Measurements from ENCODE around the gene MKNK2.

DNA sequence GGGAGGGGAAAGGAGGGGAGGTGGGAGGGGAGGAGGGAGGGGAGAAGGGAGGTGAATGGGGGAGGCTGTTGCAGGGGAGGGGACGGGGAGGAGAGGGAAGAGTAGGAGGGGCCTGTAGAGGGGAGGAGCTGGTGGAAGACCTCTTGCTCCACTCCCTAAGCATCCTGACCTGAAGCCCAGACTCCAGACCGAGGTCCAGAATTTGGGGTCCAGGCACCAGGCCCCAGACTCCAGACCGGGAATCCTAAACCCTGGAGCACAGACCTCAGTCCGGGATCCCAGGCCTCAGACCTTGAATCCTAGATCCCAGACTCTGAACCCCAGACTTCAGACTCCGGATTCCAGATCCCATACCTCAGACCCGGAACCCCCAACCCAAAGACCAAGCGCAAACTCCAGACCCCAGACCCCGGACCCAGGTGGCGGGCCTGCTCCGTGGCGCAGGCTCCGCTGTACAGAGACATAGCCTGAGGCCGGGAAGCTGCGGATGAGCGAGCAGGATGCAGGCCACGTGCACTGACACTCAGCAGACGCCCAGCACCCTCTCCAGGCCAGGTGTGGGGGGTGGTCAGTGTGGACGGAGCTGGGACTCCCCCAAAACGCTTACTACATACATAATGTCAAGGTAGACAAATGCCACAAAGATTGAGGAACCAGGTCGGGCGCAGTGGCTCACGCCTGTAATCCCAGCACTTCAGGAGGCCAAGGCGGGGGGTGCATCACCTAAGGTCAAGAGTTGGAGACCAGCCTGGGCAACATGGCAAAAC is 34.8 kb downstream of the MKNK2 start:
- TF ChIP-seq POLR2A (IDR thresholded peaks at IDR 0.05): no peak
- TF ChIP-seq, protein P1, sequence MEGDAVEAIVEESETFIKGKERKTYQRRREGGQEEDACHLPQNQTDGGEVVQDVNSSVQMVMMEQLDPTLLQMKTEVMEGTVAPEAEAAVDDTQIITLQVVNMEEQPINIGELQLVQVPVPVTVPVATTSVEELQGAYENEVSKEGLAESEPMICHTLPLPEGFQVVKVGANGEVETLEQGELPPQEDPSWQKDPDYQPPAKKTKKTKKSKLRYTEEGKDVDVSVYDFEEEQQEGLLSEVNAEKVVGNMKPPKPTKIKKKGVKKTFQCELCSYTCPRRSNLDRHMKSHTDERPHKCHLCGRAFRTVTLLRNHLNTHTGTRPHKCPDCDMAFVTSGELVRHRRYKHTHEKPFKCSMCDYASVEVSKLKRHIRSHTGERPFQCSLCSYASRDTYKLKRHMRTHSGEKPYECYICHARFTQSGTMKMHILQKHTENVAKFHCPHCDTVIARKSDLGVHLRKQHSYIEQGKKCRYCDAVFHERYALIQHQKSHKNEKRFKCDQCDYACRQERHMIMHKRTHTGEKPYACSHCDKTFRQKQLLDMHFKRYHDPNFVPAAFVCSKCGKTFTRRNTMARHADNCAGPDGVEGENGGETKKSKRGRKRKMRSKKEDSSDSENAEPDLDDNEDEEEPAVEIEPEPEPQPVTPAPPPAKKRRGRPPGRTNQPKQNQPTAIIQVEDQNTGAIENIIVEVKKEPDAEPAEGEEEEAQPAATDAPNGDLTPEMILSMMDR (IDR thresholded peaks at IDR 0.05 in 8 of 11, conservative IDR thresholded peaks at IDR 0.05 in 3 of 11): no peak
